H9 (cell line): Measurements from ENCODE around the gene PMIS2. TPM values are rescaled to one million over a fixed set of nuclear protein-coding genes. Genes with fewer than 3 reads are reported as not detected.
A peak's percentile ranks its signal among the peaks of the same experiment; 100 is the strongest.

Experiments used
- DNase-seq: peaks from one replicate; pipeline ENCODE4 v3.0.0-alpha.2; 2017
- H2AFZ ChIP-seq: one replicate; pipeline ENCODE4 v1.6.1; 2013; ENCODE audit warnings: mild to moderate bottlenecking, low read length, control low read depth, moderate library complexity
- H2AK5ac ChIP-seq: 2 replicates; pipeline ENCODE4 v1.6.1; 2013; ENCODE audit warnings: low read length, control low read depth, mixed read lengths; ENCODE audit not compliant: insufficient read length
- H2BK120ac ChIP-seq: one replicate; pipeline ENCODE4 v1.6.1; 2013; ENCODE audit warnings: low read depth, mild to moderate bottlenecking, low read length, control low read depth, inconsistent platforms; ENCODE audit not compliant: poor library complexity, severe bottlenecking
- H2BK12ac ChIP-seq: 2 replicates; pipeline ENCODE4 v1.6.1; 2013; ENCODE audit warnings: low read length, control low read depth, mixed read lengths, low read depth; ENCODE audit not compliant: insufficient read length
- H2BK15ac ChIP-seq: 2 replicates; pipeline ENCODE4 v1.6.1; 2013; ENCODE audit warnings: low read depth, low read length, control low read depth
- H2BK20ac ChIP-seq: one replicate; pipeline ENCODE4 v1.6.1; 2013; ENCODE audit warnings: low read depth, mild to moderate bottlenecking, low read length, control low read depth, inconsistent platforms; ENCODE audit not compliant: poor library complexity, severe bottlenecking
- H2BK5ac ChIP-seq: 2 replicates; pipeline ENCODE4 v1.6.1; 2013; ENCODE audit warnings: low read length, control low read depth, mixed read lengths; ENCODE audit not compliant: insufficient read length
- H3K14ac ChIP-seq: 2 replicates; pipeline ENCODE4 v1.6.1; 2013; ENCODE audit warnings: low read length, control low read depth; ENCODE audit not compliant: insufficient read depth
- H3K18ac ChIP-seq: 2 replicates; pipeline ENCODE4 v1.6.1; 2013; ENCODE audit warnings: low read depth, mild to moderate bottlenecking, mixed read lengths, low read length, control low read depth; ENCODE audit not compliant: insufficient read length
- H3K23ac ChIP-seq: 2 replicates; pipeline ENCODE4 v1.6.1; 2013; ENCODE audit warnings: low read length, control low read depth, mixed read lengths, low read depth; ENCODE audit not compliant: insufficient read length
- H3K23me2 ChIP-seq: 2 replicates; pipeline ENCODE4 v1.6.1; 2013; ENCODE audit warnings: low read depth, mild to moderate bottlenecking, mixed read lengths, low read length, control low read depth; ENCODE audit not compliant: insufficient read length, poor library complexity, severe bottlenecking
- H3K27ac ChIP-seq: 2 replicates; pipeline ENCODE4 v1.5.1; 2013; ENCODE audit warnings: low read length, control low read depth, mixed read lengths, low read depth; ENCODE audit not compliant: insufficient read length
- H3K27me3 ChIP-seq: 2 replicates; pipeline ENCODE4 v1.6.1; 2013; ENCODE audit warnings: low read length, control low read depth, inconsistent platforms; ENCODE audit not compliant: insufficient read depth
- H3K4ac ChIP-seq: 2 replicates; pipeline ENCODE4 v1.6.1; 2013; ENCODE audit warnings: low read depth, mild to moderate bottlenecking, control low read depth, inconsistent platforms, low read length, moderate library complexity
- H3K4me1 ChIP-seq: 2 replicates; pipeline ENCODE4 v1.6.1; 2013; ENCODE audit warnings: low read length, control low read depth, inconsistent platforms; ENCODE audit not compliant: insufficient read depth
- H3K4me2 ChIP-seq: 2 replicates; pipeline ENCODE4 v1.6.1; 2013; ENCODE audit warnings: low read length, control low read depth, mixed read lengths; ENCODE audit not compliant: insufficient read length, insufficient read depth
- H3K56ac ChIP-seq: 2 replicates; pipeline ENCODE4 v1.6.1; 2013; ENCODE audit warnings: low read depth, mild to moderate bottlenecking, mixed read lengths, low read length, control low read depth; ENCODE audit not compliant: insufficient read length
- H3K79me1 ChIP-seq: 2 replicates; pipeline ENCODE4 v1.6.1; 2013; ENCODE audit warnings: low read depth, mild to moderate bottlenecking, moderate library complexity, low read length, control low read depth, inconsistent platforms; ENCODE audit not compliant: insufficient read depth, poor library complexity, severe bottlenecking
- H3K79me2 ChIP-seq: 2 replicates; pipeline ENCODE4 v1.6.1; 2013; ENCODE audit warnings: low read length, control low read depth, inconsistent platforms; ENCODE audit not compliant: insufficient read depth
- H3K9ac ChIP-seq: 2 replicates; pipeline ENCODE4 v1.6.1; 2013; ENCODE audit warnings: low read length, control low read depth, mixed read lengths; ENCODE audit not compliant: insufficient read length; ENCODE audit errors: extremely low read depth
- H3K9me3 ChIP-seq: one replicate; pipeline ENCODE4 v1.6.1; 2013; ENCODE audit warnings: low read depth, low read length, inconsistent platforms; ENCODE audit not compliant: control insufficient read depth
- H3T11ph ChIP-seq: one replicate; pipeline ENCODE4 v1.6.1; 2013; ENCODE audit warnings: mild to moderate bottlenecking, low read length, control low read depth, inconsistent platforms
- H4K20me1 ChIP-seq: one replicate; pipeline ENCODE4 v1.6.1; 2013; ENCODE audit not compliant: control insufficient read depth, insufficient read length, insufficient read depth
- H4K5ac ChIP-seq: 2 replicates; pipeline ENCODE4 v1.6.1; 2013; ENCODE audit warnings: low read depth, mild to moderate bottlenecking, mixed read lengths, low read length, control low read depth; ENCODE audit not compliant: insufficient read length
- H4K8ac ChIP-seq: replicated peaks from 2 replicates; pipeline ENCODE4 v1.6.1; 2013; ENCODE audit warnings: low read length, control low read depth, mixed read lengths, low read depth; ENCODE audit not compliant: insufficient read length
- H4K91ac ChIP-seq: 2 replicates; pipeline ENCODE4 v1.6.1; 2013; ENCODE audit warnings: low read depth, mild to moderate bottlenecking, moderate library complexity, mixed read lengths, low read length, control low read depth; ENCODE audit not compliant: insufficient read length
- H3K27ac Mint-ChIP-seq, 3 experiments: 2 replicates in 2 of 3; 3 replicates in 1 of 3; pipeline ENCODE4 v1.8.0; 2020 to 2021; ENCODE audit warnings: mixed read lengths in 3 of 3, mild to moderate bottlenecking in 1 of 3, moderate library complexity in 1 of 3
- H3K27me3 Mint-ChIP-seq: 2 replicates; pipeline ENCODE4 v1.8.0; 2021; ENCODE audit warnings: low read depth, mild to moderate bottlenecking, moderate library complexity, mixed read lengths
- H3K36me3 Mint-ChIP-seq, 3 experiments: 2 replicates in 2 of 3; 3 replicates in 1 of 3; pipeline ENCODE4 v1.8.0; 2020 to 2021; ENCODE audit warnings: low read depth in 3 of 3, mixed read lengths in 3 of 3; ENCODE audit not compliant: insufficient read depth in 1 of 3
- H3K4me1 Mint-ChIP-seq, 2 experiments: 2 replicates each; pipeline ENCODE4 v1.8.0; 2020; ENCODE audit warnings: mixed read lengths in 2 of 2
- H3K4me3 Mint-ChIP-seq, 2 experiments: 2 replicates in 1 of 2; 3 replicates in 1 of 2; pipeline ENCODE4 v1.8.0; 2020 to 2021; ENCODE audit warnings: mild to moderate bottlenecking in 2 of 2, mixed read lengths in 2 of 2, moderate library complexity in 1 of 2
- H3K9me3 Mint-ChIP-seq, 2 experiments: 2 replicates in 1 of 2; 3 replicates in 1 of 2; pipeline ENCODE4 v1.8.0; 2020; ENCODE audit warnings: mild to moderate bottlenecking in 2 of 2, mixed read lengths in 2 of 2, moderate library complexity in 1 of 2
- CTCF ChIP-seq: fragments of 200-600 bp; sonication (generic); conservative IDR thresholded peaks from 3 replicates; pipeline ENCODE4 v1.8.0; 2021; ENCODE audit warnings: antibody characterized with exemption, mild to moderate bottlenecking
- WGBS: extraction: QIAGEN DNeasy Blood & Tissue Kit; methylation state at CpG from one replicate; pipeline ENCODE4 v1.1.7; 2013; ENCODE audit warnings: missing lambda C conversion rate, low lambda C conversion rate, mixed read lengths; ENCODE audit not compliant: insufficient read length; ENCODE audit errors: extremely low coverage; 5-methylcytosine and 5-hydroxymethylcytosine counted together
- total RNA-seq: library from RNA; stranded (reverse); gene quantifications from 2 replicates; pipeline ENCODE4 v1.2.1, GENCODE V29; 2021

The PMIS2 gene
- total RNA-seq, 1 experiment from 2014 or later, result not detected

GRCh38 chr19:35549174-35549788, 36.7 kb upstream of the PMIS2 start:
- Histone ChIP-seq H2AFZ (no peak overlapping the region), H3K23me2 (peaks cover 13% of the 10 kb centered on the region), H3K4ac (no peak overlapping the region), H3K79me1 (no peaks in the 10 kb centered on the region), H3K56ac (no peak overlapping the region), H2BK12ac (no peak overlapping the region), H3K18ac (no peak overlapping the region), H3K4me2 (no peak overlapping the region), H3K4me1 (peaks cover 4% of the 10 kb centered on the region; the same call in 1 of the 2 replicates), H2BK15ac (no peak overlapping the region), H4K5ac (no peak overlapping the region), H3K9me3 (no peaks in the 10 kb centered on the region), H3K27ac (no peak overlapping the region), H3K27me3 (no peaks in the 10 kb centered on the region), H2BK120ac (no peak overlapping the region), H4K91ac (no peak overlapping the region), H3K14ac (no peak overlapping the region), H2BK5ac (no peak overlapping the region), H4K20me1 (no peaks in the 10 kb centered on the region), H2BK20ac (no peak overlapping the region), H3K79me2 (peaks cover 3% of the 10 kb centered on the region; the same call in 1 of the 2 replicates), H3K23ac (no peak overlapping the region), H4K8ac (no peak overlapping the region), H3K9ac (no peak overlapping the region), H3T11ph (no peak overlapping the region), H2AK5ac (no peak overlapping the region)
- DNase-seq, result peak; percentile 79
- H3K36me3 Mint-ChIP-seq, result peaks cover 7 to 43% (median 21%) of the 10 kb centered on the region in 3 experiments; a peak in 6 of 7 replicates
- H3K4me3 Mint-ChIP-seq, result peak overlapping the region in 1 of 2 experiments; percentile 16; a peak in 4 of 5 replicates
- WGBS, result no CpG with 5 or more reads among the region's 6 CpGs
- peak; percentile 85 for TF ChIP-seq CTCF
- peaks cover 8% of the 10 kb centered on the region for H3K27me3 Mint-ChIP-seq
- H3K4me1 Mint-ChIP-seq, result peaks cover 20 to 26% of the 10 kb centered on the region in 2 experiments
- H3K9me3 Mint-ChIP-seq, result no peaks in the 10 kb centered on the region
- peak overlapping the region; percentile 50 to 81 (median 79); a peak in 3 of 7 replicates for H3K27ac Mint-ChIP-seq
